Tracheal epithelial cell (primary cell): ENCODE results near the gene RANBP17. TPM values are rescaled to one million over a fixed set of nuclear protein-coding genes. Genes with fewer than 3 reads are reported as not detected.

Experiments used
- total RNA-seq: library from RNA; depleted of rRNA; stranded (reverse); fragments of >200 nt; gene quantifications from 2 replicates; pipeline ENCODE4 v1.2.1, GENCODE V29; 2014

Gene RANBP17
- total RNA-seq = 7.7 and 18.3 TPM in 2 replicates

DNA sequence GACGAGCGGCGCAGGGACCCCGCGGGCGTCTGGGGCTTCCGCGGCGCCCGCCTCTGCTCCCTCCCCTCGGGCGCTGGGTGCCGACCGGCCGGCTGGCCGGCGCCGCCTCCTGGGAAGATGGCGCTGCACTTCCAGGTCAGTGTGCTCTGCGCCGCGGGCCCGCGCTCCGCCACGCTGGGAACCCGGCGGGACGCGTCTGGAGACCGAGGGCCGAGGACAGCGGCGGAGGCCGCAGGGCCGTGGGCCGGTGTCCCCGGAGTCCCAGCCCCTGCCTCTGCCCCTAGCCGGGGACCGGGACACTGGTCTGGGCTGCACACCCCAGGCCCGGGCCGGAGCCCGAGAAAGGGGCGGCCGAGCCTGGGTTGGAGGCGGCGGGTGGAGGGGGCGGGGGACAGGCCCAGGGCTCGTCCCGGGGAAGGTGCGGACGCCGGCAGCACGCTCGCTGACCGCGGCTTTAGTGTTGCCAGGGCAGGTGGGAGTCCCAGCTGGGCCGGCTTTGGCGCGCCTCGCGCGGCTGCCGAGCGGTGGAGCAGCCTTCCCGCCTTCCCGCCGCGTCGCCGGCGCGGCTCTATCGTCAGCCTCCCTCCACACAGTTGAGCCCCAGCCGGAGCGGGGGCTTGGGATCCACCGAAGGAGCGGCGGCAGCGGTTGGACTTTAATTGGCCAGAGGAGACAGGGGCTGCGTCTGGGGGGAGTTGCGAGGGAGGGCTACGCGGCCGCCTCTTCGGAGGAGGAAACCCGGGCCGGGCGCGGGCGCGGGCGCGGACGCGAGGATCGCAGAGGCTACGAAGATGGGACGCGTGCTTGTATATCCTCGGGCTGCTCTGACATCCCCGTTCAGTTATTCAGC, at the start of gene RANBP17:
TSS of gene RANBP17 (plus strand) at position 102 of the 850 bp plus-strand sequence.

DNA sequence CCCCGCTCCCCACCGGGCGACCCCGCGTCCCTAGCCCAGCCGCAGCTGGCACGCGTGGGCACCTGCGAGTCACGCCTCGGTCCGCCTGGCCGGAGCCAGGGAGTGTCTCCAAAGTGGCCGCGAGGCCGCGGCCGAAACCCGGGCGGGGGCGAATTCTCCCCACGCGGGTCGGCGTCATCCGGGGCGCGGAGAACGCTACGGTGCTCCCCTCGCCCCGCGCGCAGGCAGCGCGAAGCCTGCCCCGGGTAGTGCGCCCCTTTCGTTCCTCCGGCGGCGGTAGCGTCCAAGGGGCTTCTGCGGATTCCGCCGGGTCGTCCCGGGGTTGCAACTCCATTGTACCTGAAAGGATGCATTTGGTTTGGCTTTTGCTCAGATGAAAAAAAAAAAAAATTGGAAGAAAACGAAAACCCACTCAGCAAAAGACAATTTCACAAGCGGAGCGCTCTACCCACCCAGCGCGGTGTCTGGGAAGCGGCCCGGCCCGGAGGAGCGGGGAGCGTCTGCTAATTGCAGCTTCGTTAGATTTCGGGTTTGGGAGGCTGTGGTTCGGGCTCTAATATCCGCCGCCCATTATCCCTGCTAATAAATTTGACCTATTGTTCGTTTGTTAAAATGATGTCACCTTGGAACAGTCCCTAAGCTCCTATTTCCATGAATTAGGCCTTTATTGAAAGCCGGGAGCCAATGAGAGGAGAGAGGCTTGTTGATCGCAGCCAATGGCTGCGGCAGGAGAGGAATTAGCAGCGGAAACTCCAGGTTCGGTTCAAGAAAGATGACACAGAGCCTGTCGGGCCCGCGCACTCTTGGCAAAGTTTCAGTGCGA, 446.8 kb downstream of the RANBP17 start, which contains the start of gene TLX3:
TSS of gene TLX3 (plus strand) at position 796 of the 823 bp plus-strand sequence. CDS start 118 bp downstream, outside the sequence.

Other genes with a start within 250 kb of the RANBP17 start
- under 0.01 TPM in 1 of 2 replicates, not detected in the other for gene GABRP, start 78.3 kb upstream of the RANBP17 start, total RNA-seq